ENCODE results near the gene TBATA.
A peak's percentile ranks its signal among the peaks of the same experiment; 100 is the strongest.

TBATA gene, protein sequence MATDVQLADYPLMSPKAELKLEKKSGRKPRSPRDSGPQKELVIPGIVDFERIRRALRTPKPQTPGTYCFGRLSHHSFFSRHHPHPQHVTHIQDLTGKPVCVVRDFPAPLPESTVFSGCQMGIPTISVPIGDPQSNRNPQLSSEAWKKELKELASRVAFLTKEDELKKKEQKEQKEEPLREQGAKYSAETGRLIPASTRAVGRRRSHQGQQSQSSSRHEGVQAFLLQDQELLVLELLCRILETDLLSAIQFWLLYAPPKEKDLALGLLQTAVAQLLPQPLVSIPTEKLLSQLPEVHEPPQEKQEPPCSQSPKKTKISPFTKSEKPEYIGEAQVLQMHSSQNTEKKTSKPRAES

DNA sequence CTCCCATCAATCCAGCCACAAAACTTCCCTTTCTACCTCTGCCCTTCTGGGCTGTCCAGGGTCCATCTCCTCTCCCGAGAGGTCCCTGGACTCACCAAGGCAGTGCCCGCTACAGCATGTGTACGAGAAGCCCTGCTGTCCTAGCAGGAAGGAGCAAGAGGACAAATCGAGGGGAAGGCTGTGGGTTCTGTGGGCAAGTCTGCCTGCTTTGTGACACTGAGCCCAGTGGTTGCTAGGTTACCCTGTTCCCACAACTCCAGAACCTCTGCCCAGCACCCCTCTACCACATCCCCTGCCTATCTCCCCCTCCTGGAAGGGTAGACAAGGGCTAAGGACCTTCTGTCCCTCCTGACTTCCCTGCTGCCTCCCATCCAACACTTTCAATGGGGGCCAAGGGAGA, at the start of gene TBATA:
Gene TBATA (minus strand): TSS at position 188 of the 400 bp plus-strand sequence. CDS start 1,998 bp downstream, outside the sequence.
- DNase-seq (ENCODE audit: low spot score) = no peak

DNA sequence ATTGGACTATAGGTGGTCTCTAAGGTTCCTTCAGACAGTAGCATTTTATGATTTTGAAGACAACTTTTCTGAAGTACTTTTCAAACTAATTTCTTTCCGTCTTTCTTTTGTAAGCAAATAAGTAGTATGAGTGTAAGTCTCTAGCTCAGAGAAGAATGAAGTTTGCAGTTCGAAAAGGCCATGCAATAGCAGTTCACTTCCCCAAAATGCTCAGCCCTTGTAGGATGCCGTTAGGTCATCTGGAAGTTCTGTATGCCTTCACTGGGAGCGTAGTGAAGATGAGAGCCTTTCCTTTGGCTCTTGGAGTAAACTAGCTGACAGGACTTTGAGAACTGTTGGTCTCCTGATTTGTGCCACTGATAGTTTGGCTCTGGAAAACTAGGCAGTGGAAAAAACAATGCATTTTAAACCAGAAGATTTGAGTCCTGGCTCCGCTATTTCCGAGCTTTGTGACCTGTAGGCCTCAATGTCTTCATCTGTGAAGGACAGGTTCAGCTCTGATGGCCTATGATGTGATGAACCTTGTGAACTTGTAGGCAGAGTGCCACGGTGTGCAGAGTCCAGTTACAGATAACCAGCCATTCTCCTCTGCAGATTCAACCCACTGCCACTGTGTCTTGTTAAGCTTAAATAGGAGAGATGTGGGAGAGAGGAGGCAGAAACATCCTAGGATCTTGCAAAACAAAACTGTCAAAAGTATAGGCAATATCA, 49.4 kb upstream of the TBATA start:
- DNase-seq (ENCODE audit: low spot score) = no peak

DNA sequence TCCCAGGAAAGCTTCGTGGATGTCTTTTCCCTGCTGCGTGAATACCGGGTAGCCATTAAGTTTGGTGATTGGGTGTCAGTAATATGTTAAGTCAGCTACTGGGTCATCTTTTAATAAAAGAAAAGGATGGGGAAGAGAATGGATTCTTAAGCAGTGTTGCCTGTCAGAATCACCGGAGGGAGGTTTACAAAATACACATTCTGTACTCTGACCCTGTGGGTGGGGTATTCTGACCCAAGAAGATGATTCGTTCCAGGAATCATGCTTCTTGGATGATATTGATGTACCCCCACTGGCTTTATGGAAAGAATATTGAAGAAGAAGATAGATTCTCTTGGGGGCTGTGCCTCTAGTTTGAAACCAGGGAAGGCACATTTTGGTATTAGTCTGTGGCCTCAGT, 48.8 kb upstream of the TBATA start:
- DNase-seq (ENCODE audit: low spot score) = no peak

DNA sequence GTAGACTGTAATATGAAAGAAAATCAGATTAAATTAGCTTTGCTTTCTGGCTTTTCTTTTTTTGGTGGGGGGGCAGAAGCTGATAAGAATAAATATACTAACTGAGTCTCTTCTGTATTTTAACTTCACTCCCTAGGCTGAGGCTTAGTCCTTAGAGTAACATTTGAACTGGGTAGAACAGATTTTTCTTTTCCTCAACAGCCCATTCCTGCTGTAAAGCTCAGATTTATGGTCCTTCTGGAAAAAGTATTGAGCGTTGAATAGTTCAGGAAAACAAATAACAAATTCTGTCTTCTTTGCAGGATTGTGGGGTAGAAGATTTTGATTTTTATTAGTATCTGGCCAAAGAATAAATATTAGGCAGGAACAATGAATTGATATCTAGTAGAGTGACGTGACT, 48.4 kb upstream of the TBATA start:
- DNase-seq (ENCODE audit: low spot score) = no peak

DNA sequence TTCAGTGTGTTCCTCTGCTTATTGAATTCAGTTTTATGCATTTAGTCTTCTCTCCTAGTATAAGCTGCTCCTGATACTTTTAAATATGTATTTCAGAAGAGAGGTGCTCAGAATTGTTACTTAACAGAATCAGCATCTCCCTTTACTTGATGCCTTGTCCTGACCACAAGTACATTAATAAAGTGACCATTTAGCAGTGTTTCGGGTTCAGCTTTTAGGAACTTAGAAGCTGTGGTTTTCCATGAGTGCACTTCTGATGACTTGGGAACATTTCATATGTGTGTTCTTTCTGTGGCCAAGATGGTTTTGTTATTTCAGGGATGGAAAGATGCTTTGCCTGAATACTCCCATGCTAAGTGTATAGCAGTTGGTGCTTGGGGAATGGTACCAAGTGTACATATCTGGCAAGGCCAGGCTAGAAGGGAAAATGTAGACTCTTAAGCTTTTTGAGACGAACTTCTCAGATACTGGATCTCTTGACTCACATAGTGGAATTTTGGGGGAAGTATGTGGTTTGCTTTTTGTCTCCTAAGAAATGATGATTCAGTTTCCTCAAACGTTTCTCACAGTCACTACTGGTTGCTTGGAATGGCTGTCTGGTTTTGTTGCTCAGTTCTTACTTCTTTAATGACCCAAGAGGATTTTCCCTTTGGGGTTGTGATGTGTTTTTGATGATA, 47.8 kb upstream of the TBATA start:
- DNase-seq (ENCODE audit: low spot score) = no peak

DNA sequence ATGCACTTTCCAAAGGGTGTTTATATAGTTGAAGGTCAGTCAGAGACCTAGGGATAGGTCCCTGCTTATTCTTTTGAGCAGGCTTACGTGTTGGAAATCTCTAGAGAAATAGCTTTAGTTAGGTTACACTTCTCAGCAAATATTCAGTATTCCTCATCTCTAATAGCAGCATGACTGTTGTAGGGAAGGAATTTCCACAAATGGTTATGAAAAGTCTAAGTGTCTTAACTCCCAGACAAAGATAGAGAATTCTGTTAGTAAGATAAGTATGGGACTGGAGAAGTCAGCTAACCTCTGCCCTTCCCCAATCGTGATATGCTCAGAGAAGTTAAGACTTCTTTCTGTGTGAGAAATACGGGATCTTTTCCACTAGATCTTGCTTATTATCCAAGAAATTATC, 47.0 kb upstream of the TBATA start:
- DNase-seq (ENCODE audit: low spot score) = no peak

DNA sequence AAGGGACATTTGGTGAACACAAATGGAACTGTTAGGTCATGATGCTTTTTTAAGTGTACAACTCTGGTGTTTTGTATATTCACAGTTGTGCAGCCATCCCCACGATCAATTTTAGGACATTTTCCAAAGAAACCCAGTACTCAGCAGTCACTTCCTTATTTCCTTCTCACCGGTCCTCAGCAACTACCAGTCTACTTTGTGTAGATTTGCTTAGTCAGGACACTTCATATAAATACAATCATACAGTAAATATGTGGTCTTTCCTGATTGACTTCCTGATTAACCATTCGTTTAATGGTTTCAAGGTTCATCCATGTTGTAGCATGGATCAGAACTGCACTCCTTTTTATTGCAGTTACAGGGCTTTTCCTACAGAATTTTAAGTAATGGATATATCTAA, 45.0 kb upstream of the TBATA start:
- DNase-seq (ENCODE audit: low spot score) = peak; percentile 51

DNA sequence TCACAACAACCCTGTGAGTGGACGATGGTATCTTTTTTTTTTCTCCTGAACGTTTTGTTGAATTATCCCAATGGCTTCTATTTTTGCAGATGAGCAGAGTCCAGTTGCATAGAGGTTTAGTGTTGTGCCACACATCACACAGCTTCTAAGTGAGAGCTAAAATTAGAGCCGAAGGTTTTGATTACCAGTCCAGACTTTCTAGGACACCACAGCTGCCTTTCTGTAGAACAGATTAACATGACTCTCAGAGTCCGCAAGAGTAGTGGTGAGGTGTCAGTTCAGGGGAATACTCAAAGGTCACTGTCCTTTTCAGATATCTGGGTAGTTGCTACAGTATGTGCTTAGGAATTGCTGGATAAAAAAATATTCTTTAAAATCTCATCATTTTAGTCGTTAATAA, 44.4 kb upstream of the TBATA start:
- no peak for DNase-seq (ENCODE audit: low spot score)

DNA sequence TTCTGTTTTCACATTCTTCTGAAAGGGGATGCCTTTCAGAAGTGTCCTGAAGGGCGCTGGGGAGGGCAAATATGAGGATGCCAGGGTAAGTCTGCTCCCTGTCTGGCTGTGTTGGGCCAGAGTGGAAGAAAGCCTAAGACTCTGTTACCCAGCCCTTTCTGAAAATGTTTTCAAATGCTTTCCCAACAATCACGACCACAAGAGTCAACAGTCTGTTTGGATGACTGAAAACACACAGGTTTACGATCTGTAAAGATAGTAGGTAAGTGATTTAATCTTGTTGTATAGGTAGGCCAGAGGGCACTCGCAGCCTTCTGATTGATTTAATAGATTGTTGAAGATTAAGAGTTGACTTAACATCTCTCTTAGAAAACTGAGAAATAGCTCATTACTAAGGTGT, 43.7 kb upstream of the TBATA start:
- DNase-seq (ENCODE audit: low spot score) = peak; percentile 42

DNA sequence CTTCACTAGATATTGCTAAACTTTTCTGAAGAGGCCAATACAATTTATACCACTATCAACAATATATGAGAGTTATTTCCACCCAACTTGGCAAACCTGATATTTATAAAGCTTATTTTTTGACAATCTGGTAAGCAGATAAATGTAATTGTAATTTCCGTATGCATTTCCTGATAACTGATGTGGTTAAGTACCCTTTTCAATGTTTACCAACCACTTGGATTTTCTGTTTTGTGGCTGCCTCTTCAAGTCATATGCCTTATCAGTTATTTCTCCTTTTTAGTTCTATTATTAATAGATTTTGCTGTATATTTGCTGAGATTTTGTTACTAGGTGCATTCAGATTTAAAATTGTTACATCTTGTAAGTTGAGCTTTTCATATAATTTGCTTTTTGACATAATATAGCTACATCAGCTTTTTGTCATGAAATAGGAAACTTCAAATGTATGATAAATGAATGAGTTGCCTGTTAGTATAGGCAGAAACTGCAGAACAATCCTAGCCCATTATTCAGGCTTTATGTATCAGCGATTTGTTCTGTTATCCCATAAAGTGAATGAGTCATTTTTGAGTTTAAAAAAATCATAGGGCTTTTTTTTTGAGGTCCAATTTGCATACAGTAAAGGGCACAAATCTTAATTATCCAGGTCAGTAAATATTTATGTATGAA, 42.0 kb upstream of the TBATA start:
- no peak for DNase-seq (ENCODE audit: low spot score)

DNA sequence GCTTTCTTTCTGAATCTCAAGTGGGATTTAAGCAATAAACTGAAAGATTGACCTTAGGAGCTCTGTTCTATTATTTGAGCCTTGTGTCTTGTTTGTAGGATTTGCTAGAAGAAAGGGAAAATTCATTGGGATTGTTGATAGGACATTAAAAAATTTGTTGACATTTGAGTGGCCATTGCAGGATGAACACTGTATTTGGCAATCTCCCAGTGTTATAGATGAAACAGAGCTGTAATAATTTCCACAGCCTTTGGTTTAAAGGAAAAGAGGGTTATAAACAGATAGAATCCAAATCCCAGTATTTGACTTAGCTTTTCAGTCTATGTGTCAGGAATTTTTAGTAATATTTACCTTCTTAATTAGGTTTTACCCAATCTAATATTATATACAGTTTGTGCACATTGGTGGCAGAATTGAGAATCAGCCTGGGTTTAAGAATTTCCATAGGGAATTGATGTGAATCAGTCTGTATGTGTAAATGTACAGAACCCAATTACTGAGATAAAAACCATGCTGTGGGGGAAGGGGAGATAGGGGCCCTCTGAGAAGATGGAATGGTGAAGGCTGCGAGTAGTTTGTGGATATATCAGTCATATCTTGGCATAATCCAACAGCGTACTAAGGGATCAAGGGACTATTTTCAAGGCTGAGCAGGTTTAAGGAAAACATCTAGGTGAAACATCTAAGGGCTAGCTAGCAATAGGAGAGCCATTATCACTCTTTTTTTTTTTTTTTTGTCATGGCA, 37.1 kb upstream of the TBATA start:
- DNase-seq (ENCODE audit: low spot score) = no peak

DNA sequence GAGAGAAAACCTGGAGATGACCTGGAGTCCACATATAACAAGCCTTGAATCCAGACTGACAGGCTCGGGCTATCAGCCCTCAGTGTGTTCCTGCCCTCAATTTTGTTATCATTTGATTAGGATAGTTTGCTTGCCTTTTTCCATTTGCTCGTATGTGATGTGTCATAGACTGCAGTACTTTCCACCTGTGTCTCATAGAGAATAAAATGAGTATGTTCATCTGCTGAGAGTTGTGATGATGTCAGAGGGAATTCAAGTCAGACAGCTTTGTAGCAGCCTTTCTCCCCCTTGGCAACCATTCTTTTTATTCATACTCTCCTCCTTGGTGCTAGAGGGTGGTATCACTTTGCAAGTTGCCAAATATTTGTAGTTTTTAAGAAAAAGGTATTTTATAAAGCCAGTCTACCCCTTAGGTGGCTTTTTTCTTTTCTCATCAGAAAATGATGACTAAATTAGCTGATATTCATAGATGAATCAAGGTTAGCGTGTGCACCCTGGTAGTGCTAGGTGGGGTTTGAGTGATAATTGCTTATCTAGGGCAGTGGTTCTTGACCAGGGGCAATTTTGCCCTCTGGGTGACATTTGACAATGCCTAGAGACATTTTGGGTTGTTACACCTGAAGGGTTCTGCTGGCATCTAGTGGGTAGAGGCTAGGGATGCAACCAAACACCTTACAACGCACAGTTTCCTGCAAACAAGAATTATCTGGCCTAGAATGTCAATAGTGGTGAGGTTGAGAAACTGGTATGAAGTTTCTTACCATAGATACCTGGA, 36.0 kb upstream of the TBATA start:
- no peak for DNase-seq (ENCODE audit: low spot score)

DNA sequence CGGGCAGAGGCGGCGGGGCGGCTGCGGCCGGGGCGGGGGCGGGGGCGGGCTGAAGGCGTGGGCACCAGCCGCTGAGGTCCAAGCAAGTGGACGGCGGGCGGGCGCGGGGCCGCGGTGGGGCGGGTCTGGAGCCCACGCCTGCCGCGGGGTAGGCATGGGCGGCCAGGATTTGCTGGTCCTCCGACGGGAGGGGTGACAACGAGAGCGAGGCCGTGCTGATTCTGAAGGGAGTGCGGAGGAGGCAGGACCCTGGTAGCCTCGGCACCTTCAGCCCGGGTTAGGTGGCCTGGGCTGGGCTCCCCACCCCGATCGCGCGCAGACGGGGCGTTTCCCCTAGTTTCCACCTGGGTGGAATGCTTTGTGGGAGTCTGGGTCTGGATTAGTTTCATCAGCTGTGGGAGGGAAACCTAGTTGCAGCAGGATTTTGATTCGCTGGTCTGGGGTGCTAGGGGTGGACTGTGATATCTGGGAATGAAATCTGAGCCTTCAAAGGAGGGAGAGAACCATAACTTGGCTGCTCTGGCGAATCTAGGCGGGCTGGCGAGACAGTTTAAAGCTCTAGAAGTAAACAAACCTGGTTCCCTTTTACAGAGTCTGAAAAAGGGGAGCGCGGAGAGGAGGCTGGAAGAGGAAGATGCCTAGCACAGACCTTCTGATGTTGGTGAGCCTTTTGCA, 31.2 kb upstream of the TBATA start:
- DNase-seq (ENCODE audit: low spot score) = peak; percentile 82

DNA sequence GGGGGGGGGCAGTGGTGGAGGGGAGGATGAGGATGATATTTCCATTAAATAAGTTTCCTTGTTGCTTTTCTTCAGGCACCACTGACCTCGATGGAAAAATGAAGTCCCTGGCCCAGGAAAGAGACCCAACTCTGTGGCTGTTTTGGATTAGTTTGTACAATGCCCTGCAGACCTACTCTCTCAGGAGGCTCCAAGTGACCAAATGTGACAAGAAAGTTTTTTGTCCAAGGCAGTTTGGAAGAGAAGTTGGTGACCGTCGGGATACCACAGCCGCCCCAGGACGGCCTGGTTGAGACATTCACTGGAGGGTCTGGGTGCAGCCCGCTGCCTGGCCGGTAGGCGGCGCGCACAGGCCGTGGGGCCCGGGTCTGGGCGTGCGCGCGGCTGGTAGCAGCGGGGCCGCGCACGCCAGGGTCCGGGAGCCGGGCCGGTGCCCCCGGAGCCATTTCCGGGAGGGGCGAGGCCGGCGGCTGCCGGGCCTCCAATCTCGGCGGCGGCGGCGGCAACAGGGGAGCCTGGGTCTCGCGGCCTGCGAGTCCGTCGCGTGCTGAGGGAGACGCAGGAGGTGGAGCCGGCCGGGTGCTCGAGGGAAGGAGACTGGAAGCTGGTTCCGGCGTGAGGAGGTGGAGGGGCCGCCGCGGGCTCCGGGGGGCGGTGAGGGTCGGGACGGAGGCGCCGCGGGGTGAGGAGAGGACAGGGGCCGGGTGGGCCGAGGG, 30.5 kb upstream of the TBATA start, which contains the start of gene SGPL1:
Gene SGPL1 (plus strand): TSS at position 445 of the 716 bp plus-strand sequence. CDS start 906 bp downstream, outside the sequence.
- DNase-seq (ENCODE audit: low spot score) = peak; percentile 90

DNA sequence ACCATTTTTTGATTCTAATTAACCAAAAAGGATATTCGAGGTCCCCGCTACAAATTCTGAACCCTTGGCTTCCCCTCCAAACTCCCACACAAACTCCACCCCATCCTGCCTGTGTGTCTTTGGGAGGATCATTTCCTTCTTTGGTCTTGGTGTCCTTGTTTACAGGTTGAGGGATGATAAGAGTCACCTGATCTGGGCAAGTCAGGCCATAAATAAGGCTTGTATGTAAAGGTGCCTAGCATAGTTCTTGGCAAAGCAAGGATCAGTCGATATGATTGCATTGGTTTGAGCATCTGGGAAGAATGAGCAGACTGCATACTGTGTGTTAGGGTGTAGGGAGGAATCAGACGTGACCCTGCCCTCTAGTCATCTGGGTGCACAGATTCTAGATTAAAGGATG, 28.9 kb upstream of the TBATA start:
- no peak for DNase-seq (ENCODE audit: low spot score)

DNA sequence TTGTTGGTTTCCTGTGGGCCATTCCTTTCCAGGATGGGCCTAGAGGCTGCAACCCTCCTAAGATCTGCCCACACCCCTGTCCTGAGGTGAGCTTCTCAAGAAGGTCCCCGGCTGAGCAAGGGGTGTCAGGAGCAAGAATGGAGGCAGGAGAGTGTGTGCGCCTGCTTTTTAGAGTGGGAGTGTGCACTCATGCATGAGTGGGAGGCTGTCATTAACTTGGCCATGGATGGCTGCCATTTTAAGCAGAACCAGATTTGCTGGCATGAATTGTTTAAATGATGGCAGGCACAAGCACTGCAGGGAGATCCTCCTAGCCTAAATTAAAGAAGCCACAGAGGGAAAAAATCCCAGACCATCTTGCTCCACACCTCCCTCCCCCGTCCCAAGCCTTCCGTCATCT, 27.6 kb upstream of the TBATA start:
- DNase-seq (ENCODE audit: low spot score) = no peak

DNA sequence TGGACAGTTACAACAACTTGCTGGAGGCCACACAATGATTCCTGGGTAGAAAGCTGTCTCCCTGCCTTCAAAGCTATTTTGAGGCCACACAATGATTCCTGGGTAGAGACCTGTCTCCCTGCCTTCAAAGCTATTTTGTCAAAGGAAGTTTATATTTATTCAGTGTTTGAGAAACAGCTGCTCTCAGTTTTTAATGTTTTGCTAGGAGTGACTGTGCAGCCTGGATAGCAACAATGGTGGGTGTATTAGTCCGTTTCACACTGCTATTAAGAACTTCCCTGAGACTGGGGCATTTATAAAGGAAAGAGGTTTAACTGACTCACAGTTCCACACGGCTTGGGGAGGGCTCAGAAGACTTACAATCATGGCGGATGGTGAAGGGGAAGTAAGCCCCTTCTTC, 26.7 kb upstream of the TBATA start:
- no peak for DNase-seq (ENCODE audit: low spot score)

DNA sequence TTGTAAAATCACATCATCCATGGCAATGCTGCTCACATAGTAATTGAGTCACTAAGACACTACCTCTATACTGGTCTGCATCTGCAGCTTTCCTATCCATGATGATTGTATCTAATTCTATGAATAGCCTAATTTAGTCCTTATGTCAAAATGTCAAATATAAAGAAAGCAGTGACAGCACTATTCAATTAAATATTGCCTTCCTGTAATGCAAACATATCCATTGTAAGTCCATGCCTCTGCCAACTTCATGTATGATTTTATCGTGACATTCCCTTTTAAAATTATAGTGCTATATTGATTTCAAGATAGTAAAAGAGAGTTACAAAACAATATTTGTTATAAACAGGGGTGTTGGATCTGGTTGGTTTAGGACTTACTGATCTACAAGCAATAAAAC, 25.8 kb upstream of the TBATA start:
- DNase-seq (ENCODE audit: low spot score) = no peak

DNA sequence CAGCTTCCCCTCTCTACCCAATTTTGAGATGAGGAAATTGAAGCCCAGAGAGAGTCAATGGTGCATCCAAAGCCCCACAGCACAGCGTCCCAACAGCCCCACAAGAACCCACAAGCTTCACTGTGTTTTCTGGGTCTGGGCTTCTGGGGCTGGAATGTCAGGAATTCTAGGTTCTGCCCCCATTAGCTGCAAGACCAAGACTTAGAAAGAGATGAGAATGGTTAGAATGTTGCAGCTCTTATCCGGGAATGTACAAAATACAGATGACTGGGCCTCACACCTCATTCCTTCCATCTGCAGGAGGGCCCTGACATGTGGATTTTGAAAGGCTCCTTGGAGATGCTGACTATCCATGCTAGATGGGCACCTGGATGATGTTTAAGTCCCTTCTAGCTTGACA, 24.5 kb upstream of the TBATA start:
- no peak for DNase-seq (ENCODE audit: low spot score)

Measured in LoVo (cell line).